Measurements from ENCODE around the gene TSHZ2. TPM values are rescaled to one million over a fixed set of nuclear protein-coding genes. Genes with fewer than 3 reads are reported as not detected.

Gene TSHZ2
- total and polyA plus RNA-seq, 9 of the 15 experiments (the other 6 are each of a cell fraction or from before 2014, with no cell fraction given) = 0.03 to 0.20 (median 0.05) TPM; not detected in 4

DNA sequence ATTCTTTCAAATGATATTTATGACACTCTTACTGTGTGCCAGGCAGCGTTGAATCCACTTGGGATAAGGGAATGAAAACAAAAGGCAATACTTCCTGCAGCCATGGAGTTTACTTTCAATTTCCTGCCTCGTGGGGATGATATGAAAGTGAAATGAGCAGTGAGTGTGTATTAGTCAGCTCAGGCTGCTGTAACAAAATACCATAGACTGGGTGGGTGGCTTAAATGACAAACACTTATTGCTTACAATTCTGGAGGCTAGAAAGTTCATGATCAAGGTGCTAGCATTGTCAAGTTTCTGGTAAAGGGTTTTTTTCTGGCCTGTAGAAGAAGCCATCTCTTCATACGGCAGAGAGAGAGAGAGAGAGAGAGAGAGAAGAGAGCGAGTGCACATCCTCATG is 41.7 kb downstream of the TSHZ2 start:
- Histone ChIP-seq H3K4me2 (ENCODE audit: insufficient read depth, low read length) (no peak overlapping the region), H3K79me2 (ENCODE audit: control insufficient read depth, insufficient read depth, low read length) (no peaks in the 10 kb centered on the region), H3K9ac (ENCODE audit: insufficient read depth in 1 of 2, low read depth in 2 of 2, low read length in 2 of 2) (no peak overlapping the region), H3K27me3 (ENCODE audit: control insufficient read depth in 2 of 2, insufficient read depth in 2 of 2, low read length in 2 of 2) (peaks cover 0 to 9% of the 10 kb centered on the region in 2 experiments; a peak in 1 of 5 replicates), H3K27ac (ENCODE audit: extremely low read depth, low read depth, low read length) (no peak overlapping the region), H3K9me3 (replicated peaks; ENCODE audit: control insufficient read depth, insufficient read depth, low read depth, low read length) (no peaks in the 10 kb centered on the region), H3K9me1 (ENCODE audit: control insufficient read depth, insufficient read depth, low read length) (no peaks in the 10 kb centered on the region), H3K36me3 (ENCODE audit: control insufficient read depth, insufficient read depth, low read length) (no peaks in the 10 kb centered on the region), H3K4me1 (replicated peaks in 1 of 2; ENCODE audit: control insufficient read depth in 2 of 2, insufficient read depth in 2 of 2, low read length in 2 of 2) (no peaks in the 10 kb centered on the region), H2AFZ (ENCODE audit: low read depth, low read length) (no peak overlapping the region), H3K4me3 (no peak overlapping the region), H4K20me1 (replicated peaks; ENCODE audit: control insufficient read depth, insufficient read depth, low read length) (no peaks in the 10 kb centered on the region)
- TF ChIP-seq ZNF12 (CRISPR knock-in tag; IDR thresholded peaks at IDR 0.05) (peak; percentile 80; the same call in 1 of the 2 replicates), RUNX1 (IDR thresholded peaks at IDR 0.05; ENCODE audit: low read depth) (no peak), MEF2A (IDR thresholded peaks at IDR 0.05; ENCODE audit: control insufficient read depth, low read depth, low read length) (no peak)
- no TSS peak for BruUV-seq (replicated peaks)
- FAIRE-seq (no peak), DNase-seq (ENCODE audit: extremely low read depth in 1 of 4, low spot score in 3 of 4) (no peak), ATAC-seq (no peak)
- intact Hi-C loops (cut with micrococcal nuclease) = no loop called here
- POLR2A ChIA-PET = interaction anchor here (0.7 to 1.2 kb wide), 2 partner anchors 8 to 945 kb away, joined by 3 to 4 read pairs; no protein-coding TSS in a partner anchor
- in situ Hi-C loops (cut with MboI) = no loop called here
- CTCF ChIA-PET (ENCODE audit: low intra/inter-chr PET ratio) = no interaction called here
- 0% methylated on average over 4 of the region's 4 CpGs for WGBS (ENCODE audit: insufficient coverage, low coverage, missing lambda C conversion rate)

DNA sequence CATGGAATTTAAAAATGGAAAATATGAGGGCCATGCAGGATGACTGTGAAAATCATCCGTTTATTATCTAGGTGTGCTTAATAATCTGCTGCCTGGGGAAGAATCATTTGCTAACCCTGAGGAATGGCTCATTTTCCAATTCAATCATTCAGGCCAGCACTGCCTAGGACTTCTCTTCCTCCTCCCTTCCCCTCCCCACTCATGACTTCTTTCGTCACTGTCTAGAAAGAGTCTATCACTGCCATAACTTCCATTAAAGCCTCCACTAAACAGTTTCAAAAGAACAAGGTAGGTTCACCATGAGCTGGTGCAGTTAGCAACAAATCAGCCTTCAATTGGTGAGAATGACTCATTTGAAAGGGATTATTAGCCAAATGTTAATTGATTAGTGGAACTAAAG is 43.9 kb downstream of the TSHZ2 start:
- H3K27me3 ChIP-seq (ENCODE audit: control insufficient read depth in 2 of 2, insufficient read depth in 2 of 2, low read length in 2 of 2) = peaks cover 0 to 14% of the 10 kb centered on the region in 2 experiments; a peak in 1 of 5 replicates
- no peaks in the 10 kb centered on the region for H3K4me1 ChIP-seq (replicated peaks in 1 of 2; ENCODE audit: control insufficient read depth in 2 of 2, insufficient read depth in 2 of 2, low read length in 2 of 2)
- no TSS peak for BruUV-seq (replicated peaks)
- ChIA-PET POLR2A (interaction anchor here (0.5 kb wide), 1 partner anchor 850 kb away, joined by 3 read pairs; no protein-coding TSS in a partner anchor), CTCF (ENCODE audit: low intra/inter-chr PET ratio) (no interaction called here)
- H3K9me1 ChIP-seq (ENCODE audit: control insufficient read depth, insufficient read depth, low read length) = no peaks in the 10 kb centered on the region
- H3K9me3 ChIP-seq (replicated peaks; ENCODE audit: control insufficient read depth, insufficient read depth, low read depth, low read length) = no peaks in the 10 kb centered on the region
- FAIRE-seq (no peak), ATAC-seq (no peak), DNase-seq (ENCODE audit: extremely low read depth in 1 of 4, low spot score in 3 of 4) (no peak)
- no peaks in the 10 kb centered on the region for H3K79me2 ChIP-seq (ENCODE audit: control insufficient read depth, insufficient read depth, low read length)
- no peak overlapping the region for H3K27ac ChIP-seq (ENCODE audit: extremely low read depth, low read depth, low read length)
- in situ Hi-C loops (cut with MboI) = no loop called here
- 0% methylated on average over 2 of the region's 2 CpGs for WGBS (ENCODE audit: insufficient coverage, low coverage, missing lambda C conversion rate)
- no peaks in the 10 kb centered on the region for H3K36me3 ChIP-seq (ENCODE audit: control insufficient read depth, insufficient read depth, low read length)
- H3K4me2 ChIP-seq (ENCODE audit: insufficient read depth, low read length) = no peak overlapping the region
- no peak overlapping the region for H3K9ac ChIP-seq (ENCODE audit: insufficient read depth in 1 of 2, low read depth in 2 of 2, low read length in 2 of 2)
- intact Hi-C loops (cut with micrococcal nuclease) = no loop called here
- H2AFZ ChIP-seq (ENCODE audit: low read depth, low read length) = no peak overlapping the region
- H3K4me3 ChIP-seq = no peak overlapping the region
- H4K20me1 ChIP-seq (replicated peaks; ENCODE audit: control insufficient read depth, insufficient read depth, low read length) = no peaks in the 10 kb centered on the region
- no peak for TF ChIP-seq BRD9 (IDR thresholded peaks at IDR 0.05; ENCODE audit: low read depth, partially characterized antibody)
- no peak for TF ChIP-seq EZH2 (IDR thresholded peaks at IDR 0.05; ENCODE audit: borderline replicate concordance, low read depth, low read length)
- no peak for TF ChIP-seq TCF3 (CRISPR knock-in tag; IDR thresholded peaks at IDR 0.05)
- TF ChIP-seq CBFB (CRISPR knock-in tag; IDR thresholded peaks at IDR 0.05) = no peak
- TF ChIP-seq NCOA1 (IDR thresholded peaks at IDR 0.05; ENCODE audit: low read depth) = no peak
- TF ChIP-seq ZNF197 (CRISPR knock-in tag; IDR thresholded peaks at IDR 0.05; ENCODE audit: low read depth) = no peak
- no peak for TF ChIP-seq ZNF644 (tag; IDR thresholded peaks at IDR 0.05; ENCODE audit: low read depth)
- no peak for TF ChIP-seq ZNF707 (CRISPR knock-in tag; conservative IDR thresholded peaks at IDR 0.05)
- TF ChIP-seq HMG20A (CRISPR knock-in tag; conservative IDR thresholded peaks at IDR 0.05) = no peak
- TF ChIP-seq POU5F1 (IDR thresholded peaks at IDR 0.05; ENCODE audit: borderline replicate concordance, low read depth, low read length, partially characterized antibody) = no peak
- TF ChIP-seq, protein P1, sequence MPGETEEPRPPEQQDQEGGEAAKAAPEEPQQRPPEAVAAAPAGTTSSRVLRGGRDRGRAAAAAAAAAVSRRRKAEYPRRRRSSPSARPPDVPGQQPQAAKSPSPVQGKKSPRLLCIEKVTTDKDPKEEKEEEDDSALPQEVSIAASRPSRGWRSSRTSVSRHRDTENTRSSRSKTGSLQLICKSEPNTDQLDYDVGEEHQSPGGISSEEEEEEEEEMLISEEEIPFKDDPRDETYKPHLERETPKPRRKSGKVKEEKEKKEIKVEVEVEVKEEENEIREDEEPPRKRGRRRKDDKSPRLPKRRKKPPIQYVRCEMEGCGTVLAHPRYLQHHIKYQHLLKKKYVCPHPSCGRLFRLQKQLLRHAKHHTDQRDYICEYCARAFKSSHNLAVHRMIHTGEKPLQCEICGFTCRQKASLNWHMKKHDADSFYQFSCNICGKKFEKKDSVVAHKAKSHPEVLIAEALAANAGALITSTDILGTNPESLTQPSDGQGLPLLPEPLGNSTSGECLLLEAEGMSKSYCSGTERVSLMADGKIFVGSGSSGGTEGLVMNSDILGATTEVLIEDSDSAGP (CRISPR knock-in tag; IDR thresholded peaks at IDR 0.05) = no peak
- TF ChIP-seq, protein P2, sequence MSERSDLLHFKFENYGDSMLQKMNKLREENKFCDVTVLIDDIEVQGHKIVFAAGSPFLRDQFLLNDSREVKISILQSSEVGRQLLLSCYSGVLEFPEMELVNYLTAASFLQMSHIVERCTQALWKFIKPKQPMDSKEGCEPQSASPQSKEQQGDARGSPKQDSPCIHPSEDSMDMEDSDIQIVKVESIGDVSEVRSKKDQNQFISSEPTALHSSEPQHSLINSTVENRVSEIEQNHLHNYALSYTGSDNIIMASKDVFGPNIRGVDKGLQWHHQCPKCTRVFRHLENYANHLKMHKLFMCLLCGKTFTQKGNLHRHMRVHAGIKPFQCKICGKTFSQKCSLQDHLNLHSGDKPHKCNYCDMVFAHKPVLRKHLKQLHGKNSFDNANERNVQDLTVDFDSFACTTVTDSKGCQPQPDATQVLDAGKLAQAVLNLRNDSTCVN (CRISPR knock-in tag; IDR thresholded peaks at IDR 0.05) = no peak
